PC-9 (cell line): ENCODE data around the gene RAD51D.
"Not testable (repeated sequence)": the region's sequence is repeated elsewhere in the genome, so short reads cannot be mapped to it uniquely, and the experiment has no call there.

Experiments used
- EZH2 ChIP-seq: fragments of 200-600 bp; sonication (generic); IDR thresholded peaks from 2 replicates; pipeline ENCODE4 v1.8.0; 2017; ENCODE audit warnings: antibody characterized with exemption, low read depth
- TF ChIP-seq, protein P1 (sequence below): fragments of 200-600 bp; sonication (generic); conservative IDR thresholded peaks from 2 replicates; pipeline ENCODE4 v1.6.1; 2017; ENCODE audit warnings: mixed run types, antibody characterized with exemption, mild to moderate bottlenecking, moderate library complexity

DNA sequence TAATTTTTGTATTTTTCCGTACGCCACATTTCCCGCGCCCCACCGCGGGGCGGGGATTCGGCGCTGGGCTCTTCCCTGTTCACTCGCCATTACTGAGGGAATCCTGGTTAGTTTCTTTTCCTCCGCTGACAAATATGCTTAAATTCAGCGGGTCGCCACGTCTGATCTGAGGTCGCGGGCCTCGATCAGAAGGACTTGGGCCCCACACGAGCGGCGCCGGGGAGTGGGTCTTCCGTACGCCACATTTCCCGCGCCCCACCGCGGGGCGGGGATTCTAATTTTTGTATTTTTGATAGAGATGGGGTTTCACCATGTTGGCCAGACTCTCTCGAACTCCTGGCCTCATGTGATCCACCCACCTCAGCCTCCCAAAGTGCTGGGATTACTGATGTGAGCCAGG lies 31.4 kb upstream of the RAD51D start:
- TF ChIP-seq, protein P1, sequence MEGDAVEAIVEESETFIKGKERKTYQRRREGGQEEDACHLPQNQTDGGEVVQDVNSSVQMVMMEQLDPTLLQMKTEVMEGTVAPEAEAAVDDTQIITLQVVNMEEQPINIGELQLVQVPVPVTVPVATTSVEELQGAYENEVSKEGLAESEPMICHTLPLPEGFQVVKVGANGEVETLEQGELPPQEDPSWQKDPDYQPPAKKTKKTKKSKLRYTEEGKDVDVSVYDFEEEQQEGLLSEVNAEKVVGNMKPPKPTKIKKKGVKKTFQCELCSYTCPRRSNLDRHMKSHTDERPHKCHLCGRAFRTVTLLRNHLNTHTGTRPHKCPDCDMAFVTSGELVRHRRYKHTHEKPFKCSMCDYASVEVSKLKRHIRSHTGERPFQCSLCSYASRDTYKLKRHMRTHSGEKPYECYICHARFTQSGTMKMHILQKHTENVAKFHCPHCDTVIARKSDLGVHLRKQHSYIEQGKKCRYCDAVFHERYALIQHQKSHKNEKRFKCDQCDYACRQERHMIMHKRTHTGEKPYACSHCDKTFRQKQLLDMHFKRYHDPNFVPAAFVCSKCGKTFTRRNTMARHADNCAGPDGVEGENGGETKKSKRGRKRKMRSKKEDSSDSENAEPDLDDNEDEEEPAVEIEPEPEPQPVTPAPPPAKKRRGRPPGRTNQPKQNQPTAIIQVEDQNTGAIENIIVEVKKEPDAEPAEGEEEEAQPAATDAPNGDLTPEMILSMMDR, result not testable (repeated sequence)
- not testable (repeated sequence) for TF ChIP-seq EZH2
